HUDEP-2 (cell line): ENCODE results near the gene CLMN.

Source experiments
- DNase-seq, 76 experiments: peaks; one replicate each; lab custom pipeline; 2025; ENCODE audit not compliant: unreplicated experiment in 76 of 76; lab: John Stamatoyannopoulos, UW

CLMN gene

DNA sequence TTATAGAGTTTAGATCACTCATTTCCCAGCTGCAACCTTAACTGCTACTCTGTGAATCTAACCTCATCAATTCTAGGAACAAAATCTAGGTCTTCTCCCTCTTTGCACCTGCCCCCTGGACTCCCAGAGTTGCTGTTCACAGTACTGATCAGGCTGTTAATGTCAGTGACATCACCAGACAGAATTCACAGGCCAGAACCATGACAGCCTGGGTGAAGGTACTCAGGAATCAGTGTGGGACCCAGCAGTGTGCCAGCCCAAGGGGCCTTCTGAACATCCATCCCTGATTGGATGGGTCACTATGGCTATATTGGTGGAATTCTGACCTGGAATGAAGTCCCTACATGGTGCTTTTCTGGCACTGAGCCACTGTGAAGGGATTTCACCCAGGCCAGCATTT, 72.8 kb downstream of the CLMN start:
- no peak for DNase-seq

DNA sequence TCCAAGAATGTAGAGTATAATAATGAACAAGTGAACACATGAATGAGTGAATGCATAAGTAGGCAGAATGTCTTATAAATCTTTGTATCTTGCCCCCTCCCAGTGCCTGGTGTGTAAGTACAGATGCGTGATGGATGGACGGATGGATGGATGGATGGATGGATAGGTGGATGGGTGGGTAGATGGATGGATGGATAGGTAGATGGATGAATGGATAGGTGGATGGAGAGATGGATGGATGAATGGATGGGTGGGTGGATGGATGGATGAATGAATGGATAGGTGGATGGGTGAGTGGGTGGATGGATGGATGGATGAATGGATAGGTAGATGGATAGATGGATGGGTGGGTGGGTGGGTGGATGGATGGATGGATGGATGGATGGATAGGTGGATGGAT, 74.4 kb downstream of the CLMN start:
- no peak for DNase-seq

DNA sequence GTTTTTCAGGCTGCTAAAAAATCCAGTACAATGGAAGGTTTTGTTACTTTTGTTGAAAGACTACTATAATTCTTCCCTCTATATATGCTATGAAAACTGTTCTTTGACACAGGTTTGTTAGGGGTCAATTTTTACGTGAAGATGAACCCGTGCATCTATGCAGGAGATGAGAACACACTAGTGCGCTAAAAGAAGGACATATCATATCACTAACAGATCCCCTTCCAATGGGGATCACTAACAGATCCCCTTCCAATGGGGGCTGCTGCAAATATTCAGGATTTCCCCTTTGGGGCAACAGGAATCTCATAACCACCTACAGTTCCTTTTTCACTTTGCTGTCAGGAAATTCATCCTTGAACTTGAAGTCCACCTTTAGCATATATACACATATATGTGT, 75.1 kb downstream of the CLMN start:
- no peak for DNase-seq

DNA sequence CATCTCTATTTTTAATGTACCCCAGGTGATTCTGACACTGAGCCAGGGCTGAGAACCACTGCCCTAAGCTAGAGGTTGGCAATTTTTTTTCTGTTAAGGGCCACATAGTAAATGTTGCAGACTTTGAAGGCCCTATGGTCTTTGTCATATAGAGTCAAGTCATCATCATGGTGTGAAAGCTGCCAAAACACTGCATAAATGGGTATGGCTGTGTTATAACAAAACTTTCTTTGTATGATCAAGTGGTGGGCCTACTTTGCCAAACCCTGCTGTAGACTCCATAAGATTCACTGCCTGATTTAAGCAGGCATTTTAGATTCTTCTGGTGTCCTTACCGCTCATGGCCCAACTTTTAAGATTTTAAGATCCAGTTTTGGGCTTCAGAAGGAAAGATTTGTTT, 76.8 kb downstream of the CLMN start:
- DNase-seq, result no peak

DNA sequence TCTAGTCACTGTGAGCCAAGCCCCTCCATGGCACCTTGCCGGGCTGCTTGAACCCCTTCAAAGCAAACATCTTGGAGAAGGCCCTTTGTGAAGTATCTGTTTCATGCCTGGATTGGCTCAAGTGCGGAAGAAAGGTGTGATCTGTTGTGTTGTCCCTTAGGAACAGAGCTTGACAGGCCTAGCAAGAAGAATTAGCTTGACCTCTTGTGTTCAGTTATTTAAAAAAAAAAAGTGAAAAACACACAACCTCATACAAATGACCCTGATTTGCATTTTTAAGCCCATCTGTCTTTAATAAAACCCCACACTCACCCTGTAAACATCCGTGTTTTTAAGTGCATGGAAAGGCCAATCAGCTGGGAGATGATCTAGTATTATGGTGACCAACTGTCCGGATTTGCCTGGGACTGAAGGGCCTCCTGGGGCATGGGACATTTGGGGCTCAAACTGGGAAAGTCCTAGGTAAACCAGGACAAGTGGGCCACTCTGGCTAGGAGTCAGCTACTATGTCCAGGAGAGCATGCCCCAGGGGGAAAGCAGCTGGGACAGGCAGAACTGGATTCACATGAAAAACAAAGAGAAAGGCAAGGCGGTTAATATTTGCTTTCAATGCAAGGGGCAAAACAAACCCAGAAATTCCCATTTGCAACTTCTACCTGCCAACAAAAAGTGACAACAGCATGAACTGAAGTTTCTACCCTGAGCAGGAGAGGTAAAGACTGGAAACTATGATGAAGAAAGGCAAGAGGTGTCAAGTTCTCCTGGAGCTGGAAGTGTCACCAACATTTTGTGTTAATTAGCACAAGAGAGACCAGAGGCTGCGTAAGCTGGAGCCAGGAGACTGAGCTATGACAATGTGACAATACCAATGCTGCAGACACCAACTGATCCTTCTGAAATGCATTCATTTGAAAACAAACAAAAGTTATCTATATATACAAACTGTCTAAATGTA, 78.6 kb downstream of the CLMN start:
- DNase-seq, result no peak

DNA sequence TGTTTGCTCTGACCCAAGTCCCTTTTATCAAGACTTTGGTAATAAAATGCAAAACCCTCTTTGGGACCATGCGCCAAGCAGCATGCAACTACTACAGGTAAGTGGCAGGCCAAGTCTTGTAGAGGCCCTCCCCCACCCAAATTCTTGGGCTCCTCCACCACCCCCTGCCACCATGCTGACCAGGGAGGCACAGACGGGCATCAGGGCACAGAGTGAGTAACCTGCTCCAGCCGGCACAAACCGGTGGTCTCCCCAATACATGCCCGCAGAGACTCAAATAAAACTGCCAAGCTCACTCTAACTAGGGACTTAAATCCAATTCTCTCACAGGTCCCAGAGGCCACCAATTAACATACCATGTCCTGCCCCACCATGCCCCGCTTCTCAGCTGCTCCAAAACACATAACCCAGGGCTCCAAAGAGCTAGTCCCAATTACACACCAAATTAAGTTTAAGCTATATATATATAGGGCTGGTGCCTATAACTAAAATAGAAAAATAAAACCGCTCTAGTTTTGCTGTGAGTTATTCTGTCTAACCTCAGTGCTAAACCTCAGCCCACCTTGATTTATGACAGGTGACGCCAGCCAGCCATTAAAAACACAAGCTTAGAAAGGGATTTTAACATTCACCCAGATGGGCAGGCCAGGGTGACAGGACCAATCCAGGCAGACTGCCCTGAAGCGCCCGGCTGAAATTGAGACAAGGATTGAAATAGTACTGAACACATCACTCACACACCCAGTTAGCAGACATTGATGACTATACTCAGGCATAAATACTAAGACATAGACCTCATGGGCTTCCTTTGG, 81.0 kb downstream of the CLMN start:
- no peak for DNase-seq

DNA sequence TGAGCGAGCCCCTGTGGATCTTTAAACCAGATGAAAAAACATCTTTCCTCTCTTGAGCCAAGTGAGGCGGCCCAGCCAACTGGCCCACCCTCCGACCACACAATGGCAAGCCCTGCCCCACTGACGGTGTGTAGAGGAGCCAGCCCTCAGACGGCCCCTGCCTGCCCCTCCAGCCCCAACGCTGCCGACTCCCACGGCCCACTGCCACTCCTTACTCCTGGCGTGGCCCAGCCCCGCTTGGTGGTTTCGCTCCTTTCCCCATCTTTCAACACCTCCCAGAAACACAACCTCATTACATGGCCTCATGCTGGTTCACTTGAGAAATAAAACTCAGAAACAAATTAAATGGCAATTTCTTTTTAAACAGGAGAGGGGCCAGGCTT, 81.8 kb downstream of the CLMN start:
- no peak for DNase-seq

DNA sequence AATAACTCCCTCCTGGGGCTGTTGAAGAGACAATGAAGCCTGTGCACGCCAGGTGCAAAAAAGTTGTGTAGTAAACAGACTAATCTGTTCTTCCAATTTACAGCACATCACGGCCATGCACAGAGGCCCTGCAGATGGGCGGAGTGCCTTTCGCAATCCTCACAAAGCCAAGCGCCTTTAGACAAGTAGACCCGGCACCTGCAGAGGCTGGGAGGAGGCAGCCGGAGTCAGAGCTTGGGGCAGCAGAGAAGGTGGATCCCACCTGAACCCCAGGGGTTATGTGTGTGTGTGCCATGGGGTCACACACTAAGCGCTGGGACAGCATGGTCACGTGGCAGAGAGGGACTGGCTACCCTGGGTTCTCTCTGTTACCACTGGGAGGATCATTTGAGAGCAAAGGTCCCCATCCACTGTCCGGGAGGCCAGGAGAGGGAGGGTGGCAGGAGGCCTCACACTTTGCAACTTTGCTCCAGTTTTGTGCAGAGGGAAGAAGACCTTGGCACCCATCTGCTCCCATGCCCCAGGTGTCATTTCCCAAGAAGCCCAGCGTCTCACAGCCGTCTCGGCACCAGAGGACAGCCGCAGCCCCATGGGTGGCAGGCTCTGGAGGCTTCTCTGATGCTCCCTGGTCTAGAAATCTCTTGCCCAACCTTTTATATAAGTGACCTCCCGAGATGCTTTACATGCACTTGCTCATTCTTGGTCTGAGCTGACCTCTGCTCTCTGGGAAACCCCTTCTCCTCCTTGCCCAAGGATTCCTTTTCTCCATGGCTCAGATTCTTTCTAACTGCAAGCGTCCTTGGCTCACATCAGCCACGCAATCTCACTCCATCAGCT, 82.4 kb downstream of the CLMN start:
- DNase-seq, result no peak

DNA sequence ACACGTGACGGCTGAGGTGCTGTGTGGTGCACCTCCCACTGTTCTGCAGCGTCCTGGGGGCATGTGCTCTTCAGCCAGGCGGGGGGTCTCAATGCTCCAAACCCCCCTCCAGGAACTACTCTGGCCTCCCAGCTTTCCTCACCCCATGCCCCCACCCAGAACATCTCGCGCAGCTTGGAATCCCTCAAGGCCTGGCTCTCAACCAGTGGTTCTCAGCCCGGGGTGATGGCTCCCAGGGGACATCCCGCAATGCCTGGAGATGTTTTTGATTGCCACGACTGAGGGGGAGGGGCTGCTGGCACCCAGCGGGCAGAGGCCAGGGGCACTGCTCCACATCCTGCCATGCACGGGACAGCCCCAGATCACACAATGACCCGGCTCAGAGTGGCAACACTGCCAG, 83.5 kb downstream of the CLMN start:
- DNase-seq, result no peak

DNA sequence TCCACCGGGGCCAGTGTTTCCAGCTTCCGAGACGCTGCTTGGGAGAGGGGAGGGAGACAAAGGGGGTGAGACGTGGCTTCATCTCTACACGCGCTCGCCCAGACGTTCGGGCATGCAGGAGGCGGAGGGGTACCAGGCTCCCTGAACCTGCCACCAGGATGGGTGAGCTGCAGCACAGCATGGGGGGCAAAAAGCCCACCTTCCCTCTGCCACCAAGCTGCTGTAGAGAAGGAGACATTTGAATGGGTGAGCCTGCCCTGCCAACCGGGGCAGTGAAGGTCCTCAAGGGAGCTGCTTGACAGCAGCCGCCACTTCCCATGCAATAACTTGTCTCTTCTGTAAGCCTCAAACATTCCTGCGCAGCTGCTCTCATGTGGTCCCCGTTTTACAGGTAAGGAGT, 83.9 kb downstream of the CLMN start:
- no peak for DNase-seq

DNA sequence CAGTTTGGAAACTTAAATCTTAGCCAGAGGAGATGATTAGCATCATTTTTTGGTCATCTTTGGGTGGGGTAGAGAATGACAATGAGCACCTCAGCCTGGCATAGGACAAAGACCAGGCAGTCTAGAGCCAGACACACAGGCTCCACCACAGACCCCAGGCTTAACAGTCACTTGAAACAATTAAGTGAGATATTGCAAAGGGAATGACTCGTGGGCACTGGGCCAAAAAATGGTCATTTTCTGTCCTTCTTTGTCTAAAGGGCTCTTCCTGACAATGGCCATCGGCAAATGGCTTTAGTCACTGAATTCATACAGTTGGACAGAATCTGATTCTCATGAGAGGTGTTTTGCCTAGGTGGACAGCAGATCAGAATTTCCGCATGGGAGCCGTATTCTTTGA, 84.4 kb downstream of the CLMN start:
- no peak for DNase-seq

DNA sequence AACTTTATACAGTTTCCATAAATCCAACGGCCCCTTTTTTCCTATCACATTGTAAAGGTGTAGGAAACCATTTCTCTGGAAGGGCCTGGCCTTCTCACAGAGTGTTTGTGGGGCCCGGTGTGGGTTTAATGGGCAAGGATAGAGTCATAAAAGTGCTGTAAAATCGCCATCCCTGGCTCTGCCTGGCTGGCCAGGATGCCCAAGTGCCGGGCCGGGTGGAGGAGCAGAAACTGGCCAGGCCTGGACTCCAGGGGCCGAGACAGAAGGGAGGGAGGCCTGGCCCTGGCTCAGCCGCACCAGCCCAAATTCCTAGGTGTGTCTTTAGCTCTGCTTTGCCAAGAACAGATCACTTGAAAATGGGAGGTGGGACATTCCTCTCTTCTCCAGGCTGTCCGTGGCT, 85.3 kb downstream of the CLMN start:
- DNase-seq, result no peak

DNA sequence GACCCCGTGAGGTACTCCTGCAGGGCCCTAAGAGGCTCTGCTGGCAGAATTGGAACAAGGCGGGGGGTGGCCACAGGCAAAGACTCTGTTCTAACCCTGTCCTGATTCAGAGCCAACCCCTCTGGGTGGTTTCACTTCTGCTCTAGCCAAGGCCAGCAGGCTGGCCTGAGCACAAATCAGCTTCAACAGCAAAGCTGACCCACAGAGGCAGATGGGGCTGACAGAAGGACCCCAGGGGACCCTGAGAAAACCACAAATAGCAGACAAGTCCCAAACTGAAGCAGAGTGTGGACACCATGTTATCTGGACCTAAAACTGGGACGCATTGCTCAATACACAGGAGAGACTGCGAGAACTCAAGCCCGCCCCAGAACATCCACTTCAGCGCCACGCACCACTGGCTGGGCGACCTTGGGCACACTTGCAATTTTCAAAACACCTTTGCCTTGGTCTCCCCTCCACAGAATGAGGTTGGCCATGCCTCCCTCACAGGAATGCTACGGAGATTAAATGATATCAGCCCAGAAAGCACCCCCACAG, 85.9 kb downstream of the CLMN start:
- DNase-seq, result no peak

DNA sequence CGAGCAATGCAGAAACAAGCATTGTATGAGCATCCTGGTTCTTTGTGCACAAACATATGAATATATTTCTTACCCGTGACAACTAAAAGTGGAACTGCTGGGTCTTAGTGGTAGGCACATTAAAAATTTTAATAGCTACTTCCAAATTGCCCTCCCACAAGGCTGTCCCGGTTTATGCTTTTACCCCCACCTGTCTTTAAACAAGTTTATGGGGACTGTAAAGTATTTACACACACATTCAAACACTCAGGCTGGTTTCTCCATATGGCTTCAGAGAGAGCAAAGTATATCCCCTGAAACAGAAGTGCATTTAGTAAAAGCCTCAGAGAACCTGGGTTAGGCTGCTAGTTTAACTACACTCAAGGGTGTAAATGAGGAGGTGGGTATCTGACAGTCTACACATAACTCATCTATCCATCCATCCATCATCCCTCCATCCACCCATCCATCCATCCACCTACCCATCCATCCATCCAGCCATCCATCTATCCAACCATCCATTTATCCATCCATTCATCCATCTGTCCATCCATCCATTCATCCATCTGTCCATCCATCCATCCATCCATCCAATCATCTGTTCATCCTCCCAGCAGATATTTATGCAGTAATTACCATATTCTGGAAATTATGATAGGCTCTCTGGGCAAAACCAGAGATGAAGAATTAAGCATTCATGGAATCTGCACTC, 86.7 kb downstream of the CLMN start:
- no peak for DNase-seq

DNA sequence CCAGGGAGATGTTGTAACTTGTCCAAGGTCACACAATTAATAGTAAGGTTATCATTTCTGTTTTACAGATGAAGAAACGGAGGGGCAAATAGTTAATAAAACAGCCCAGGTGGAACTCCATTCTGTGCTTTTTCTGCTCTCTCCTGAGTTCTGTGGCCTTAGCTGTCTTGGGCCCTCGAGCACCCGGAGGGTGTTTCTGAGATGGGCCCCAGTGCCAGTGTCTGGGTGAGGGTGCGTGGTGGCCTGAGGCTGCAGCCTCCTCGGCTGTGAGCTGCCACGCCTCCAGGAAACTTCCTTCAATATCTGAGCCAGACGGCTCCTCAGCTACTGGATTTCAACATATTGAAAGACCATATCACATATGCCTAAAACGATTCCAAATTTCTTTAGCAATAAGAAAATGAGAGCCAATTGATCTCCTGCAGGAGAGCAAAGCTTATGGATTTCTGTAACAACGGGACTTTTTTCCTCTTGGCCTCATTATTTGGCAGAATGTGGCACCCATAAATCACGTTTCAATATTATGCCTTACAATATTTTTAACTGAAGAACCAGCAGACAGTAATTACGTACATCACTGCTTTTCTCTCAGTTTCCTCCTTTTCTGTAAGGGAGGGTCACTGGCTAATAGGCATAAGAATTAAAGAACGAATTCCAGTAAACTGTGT, 87.6 kb downstream of the CLMN start:
- DNase-seq, result no peak

DNA sequence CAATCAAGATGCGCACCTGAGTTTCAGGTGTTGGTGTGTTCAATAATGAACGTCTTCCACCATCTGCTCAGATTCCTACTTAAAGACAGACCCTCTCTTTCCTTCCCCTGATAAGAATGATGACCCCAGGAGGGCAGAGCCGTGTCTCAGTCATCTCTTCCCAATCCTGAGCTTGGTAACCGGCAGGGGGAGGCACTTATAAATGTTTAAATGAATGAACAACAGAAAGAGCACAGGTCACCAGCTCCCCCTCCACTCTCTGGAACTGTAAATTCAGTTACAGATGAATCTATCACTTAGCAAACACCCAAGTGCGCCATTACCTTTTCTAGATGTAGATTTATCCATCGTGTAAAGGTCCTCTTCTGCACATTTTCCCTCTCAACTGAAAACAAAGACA, 90.0 kb downstream of the CLMN start:
- DNase-seq, result no peak

DNA sequence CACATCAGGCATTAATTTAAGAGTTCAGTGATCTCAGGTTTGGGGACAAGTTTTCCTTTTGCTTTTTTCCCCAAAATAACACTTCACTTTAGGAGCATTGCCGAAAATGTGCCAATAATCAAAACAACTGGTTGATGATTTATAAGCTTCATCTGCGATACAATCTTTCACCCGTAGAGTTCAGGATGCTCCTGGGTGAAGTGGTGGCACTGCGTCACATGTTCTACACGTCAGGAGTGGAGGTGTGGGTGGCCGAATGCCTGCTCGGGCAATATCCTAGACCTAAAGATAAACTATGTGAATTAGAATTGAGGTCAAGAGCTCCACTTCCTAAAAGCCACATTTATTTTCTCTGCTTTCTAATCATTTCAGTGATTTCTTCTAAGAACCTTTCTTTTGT, 91.5 kb downstream of the CLMN start:
- DNase-seq, result no peak

DNA sequence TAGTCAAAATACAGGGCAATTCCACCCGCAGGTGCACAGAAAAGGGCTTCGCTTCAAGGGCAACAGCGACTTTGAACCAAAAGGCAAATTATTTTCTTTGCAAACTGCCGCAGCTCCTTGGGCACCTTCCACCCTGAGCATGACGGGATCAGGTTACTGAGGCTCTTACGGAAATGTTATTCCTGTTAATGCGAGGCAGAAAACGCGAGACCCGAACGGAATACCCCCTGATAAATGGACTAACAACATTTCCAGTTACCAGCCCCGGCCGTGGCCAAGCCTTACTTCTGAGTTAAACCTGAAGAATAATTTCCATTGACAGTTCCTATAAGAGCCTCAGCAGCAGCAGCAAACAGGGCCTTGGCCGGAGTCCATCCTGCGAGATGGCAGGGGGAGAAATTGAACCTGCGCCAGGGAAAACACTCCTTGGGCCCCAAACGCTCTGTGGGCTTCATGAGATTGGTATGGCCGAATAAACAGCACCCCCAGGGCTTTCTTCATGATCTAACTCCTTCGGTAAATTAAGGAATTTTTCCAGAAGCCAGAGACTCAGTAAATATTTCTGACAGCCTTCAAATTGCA, 92.3 kb downstream of the CLMN start:
- no peak for DNase-seq

DNA sequence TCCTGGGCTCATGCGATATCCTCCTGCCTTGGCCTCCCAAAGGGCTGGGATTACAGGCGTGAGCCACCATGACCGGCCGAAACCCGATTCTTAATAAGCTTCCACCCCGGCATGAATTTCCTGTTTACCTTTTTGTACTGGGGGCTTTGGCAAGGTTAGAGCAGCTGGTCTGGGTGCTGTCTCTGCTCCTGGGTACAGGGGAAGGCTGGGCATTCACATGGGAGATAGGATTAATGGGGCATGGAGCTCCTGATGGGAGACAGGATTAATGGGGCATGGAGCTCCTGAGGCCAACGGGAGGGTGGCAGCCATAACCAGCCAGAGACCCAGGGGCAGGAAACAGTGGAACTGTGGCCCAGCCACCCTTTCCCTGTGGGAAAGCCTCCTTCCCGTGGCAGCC, 92.9 kb downstream of the CLMN start:
- no peak for DNase-seq
